Esophagus muscularis mucosa (tissue), 4 donors: ENCODE results near the gene PDIA6. TPM values are rescaled to one million over a fixed set of nuclear protein-coding genes. Genes with fewer than 3 reads are reported as not detected.
"Not testable (repeated sequence)": the region's sequence is repeated elsewhere in the genome, so short reads cannot be mapped to it uniquely, and the experiment has no call there.

Experiments used
- DNase-seq: peaks from one replicate; pipeline ENCODE4 v3.0.0-alpha.2; 2017; ENCODE audit errors: extremely low spot score
- H3K27ac ChIP-seq, 4 donors: fragments of 200-600 bp; sonication (generic); replicated peaks in 1 of 4; 1 replicate in 3 of 4; 2 replicates in 1 of 4; pipeline ENCODE4 v1.5.1; 2016 to 2019; ENCODE audit warnings: mild to moderate bottlenecking in 1 of 4
- H3K27me3 ChIP-seq, 4 donors: fragments of 200-600 bp; sonication (generic); one replicate each; pipeline versions ENCODE4 v1.5.1 to v1.6.0; 2016 to 2019
- H3K36me3 ChIP-seq, 4 donors: fragments of 200-600 bp; sonication (generic); one replicate each; pipeline ENCODE4 v1.5.1; 2016 to 2019
- H3K4me1 ChIP-seq, 4 donors: fragments of 200-600 bp; sonication (generic); one replicate each; pipeline ENCODE4 v1.5.1; 2016 to 2019
- H3K4me3 ChIP-seq, 4 donors: fragments of 200-600 bp; sonication (generic); 1 replicate in 2 of 4; 2 replicates in 2 of 4; pipeline ENCODE4 v1.5.1; 2016 to 2019; ENCODE audit warnings: mild to moderate bottlenecking in 4 of 4, moderate library complexity in 1 of 4
- H3K9me3 ChIP-seq, 4 donors: fragments of 200-600 bp; sonication (generic); 1 replicate in 3 of 4; 2 replicates in 1 of 4; pipeline ENCODE4 v1.5.1; 2016 to 2019
- EP300 ChIP-seq: sonication (generic); formaldehyde crosslinking; IDR thresholded peaks from one replicate; pipeline ENCODE4 v1.6.1; 2017; ENCODE audit warnings: antibody characterized with exemption
- POLR2A ChIP-seq: fragments of 450-650 bp; IDR thresholded peaks from one replicate; pipeline ENCODE4 v1.6.1; 2017; ENCODE audit warnings: antibody characterized with exemption, moderate library complexity, mild to moderate bottlenecking, low read depth
- POLR2AphosphoS5 ChIP-seq, 2 donors: sonication (generic); formaldehyde crosslinking; IDR thresholded peaks; one replicate each; pipeline ENCODE4 v1.6.1; 2017; ENCODE audit warnings: antibody characterized with exemption in 2 of 2
- WGBS: methylation state at CpG from one replicate; pipeline ENCODE4 v1.1.5; 2018; 5-methylcytosine and 5-hydroxymethylcytosine counted together
- intact Hi-C: fragments of 100-400 bp; cut with DNase I; formaldehyde crosslinking; loops from one replicate; pipeline ENCODE4 v1.15.1; 2023
- total RNA-seq, 4 donors: library from RNA; depleted of rRNA; stranded (reverse); fragments of >200 nt; gene quantifications; one replicate each; pipeline versions ENCODE4 v1.1.0 to v1.2.1, GENCODE V29; 2016
- TF ChIP-seq, protein P1 (sequence below), 3 experiments: fragments of 200-600 bp in 2 of 3; fragments of 450-650 bp in 1 of 3; sonication (generic) in 2 of 3; IDR thresholded peaks; one replicate each; pipeline ENCODE4 v1.5.1; 2017 to 2019; ENCODE audit warnings: antibody characterized with exemption in 3 of 3, mild to moderate bottlenecking in 2 of 3, moderate library complexity in 1 of 3

The PDIA6 gene
- total RNA-seq, 4 donors from 2014 or later: 64.8 to 99.7 (median 85.3) TPM

- DNase-seq: no peak
- intact Hi-C loops: loop anchor here (10.0 kb wide), 1 partner anchor 646 kb away; the partner anchor contains the start of gene E2F6
- Histone ChIP-seq H3K4me3 (no peak overlapping the region), H3K9me3 (no peaks in the 10 kb centered on the region), H3K4me1 (peaks cover 0 to 4% (median 2%) of the 10 kb centered on the region in 4 donors), H3K27ac (no peak overlapping the region), H3K27me3 (peaks cover 0 to 14% (median 0%) of the 10 kb centered on the region in 4 donors), H3K36me3 (no peaks in the 10 kb centered on the region)
- TF ChIP-seq, protein P1, sequence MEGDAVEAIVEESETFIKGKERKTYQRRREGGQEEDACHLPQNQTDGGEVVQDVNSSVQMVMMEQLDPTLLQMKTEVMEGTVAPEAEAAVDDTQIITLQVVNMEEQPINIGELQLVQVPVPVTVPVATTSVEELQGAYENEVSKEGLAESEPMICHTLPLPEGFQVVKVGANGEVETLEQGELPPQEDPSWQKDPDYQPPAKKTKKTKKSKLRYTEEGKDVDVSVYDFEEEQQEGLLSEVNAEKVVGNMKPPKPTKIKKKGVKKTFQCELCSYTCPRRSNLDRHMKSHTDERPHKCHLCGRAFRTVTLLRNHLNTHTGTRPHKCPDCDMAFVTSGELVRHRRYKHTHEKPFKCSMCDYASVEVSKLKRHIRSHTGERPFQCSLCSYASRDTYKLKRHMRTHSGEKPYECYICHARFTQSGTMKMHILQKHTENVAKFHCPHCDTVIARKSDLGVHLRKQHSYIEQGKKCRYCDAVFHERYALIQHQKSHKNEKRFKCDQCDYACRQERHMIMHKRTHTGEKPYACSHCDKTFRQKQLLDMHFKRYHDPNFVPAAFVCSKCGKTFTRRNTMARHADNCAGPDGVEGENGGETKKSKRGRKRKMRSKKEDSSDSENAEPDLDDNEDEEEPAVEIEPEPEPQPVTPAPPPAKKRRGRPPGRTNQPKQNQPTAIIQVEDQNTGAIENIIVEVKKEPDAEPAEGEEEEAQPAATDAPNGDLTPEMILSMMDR (IDR thresholded peaks at IDR 0.05): no peak
- no peak for TF ChIP-seq POLR2A
- no peak for TF ChIP-seq EP300
- TF ChIP-seq POLR2AphosphoS5 (IDR thresholded peaks at IDR 0.05): no peak
- 65% methylated on average over 3 of the region's 3 CpGs for WGBS
Observed at GRCh38 chr2:10818984-10819383, 6.4 kb upstream of the PDIA6 start.

- intact Hi-C loops: loop anchor here (10.0 kb wide), 1 partner anchor 646 kb away; the partner anchor contains the start of gene E2F6
- WGBS: 90% methylated on average over 3 of the region's 3 CpGs
Observed at GRCh38 chr2:10818305-10818704, 5.7 kb upstream of the PDIA6 start.

DNA sequence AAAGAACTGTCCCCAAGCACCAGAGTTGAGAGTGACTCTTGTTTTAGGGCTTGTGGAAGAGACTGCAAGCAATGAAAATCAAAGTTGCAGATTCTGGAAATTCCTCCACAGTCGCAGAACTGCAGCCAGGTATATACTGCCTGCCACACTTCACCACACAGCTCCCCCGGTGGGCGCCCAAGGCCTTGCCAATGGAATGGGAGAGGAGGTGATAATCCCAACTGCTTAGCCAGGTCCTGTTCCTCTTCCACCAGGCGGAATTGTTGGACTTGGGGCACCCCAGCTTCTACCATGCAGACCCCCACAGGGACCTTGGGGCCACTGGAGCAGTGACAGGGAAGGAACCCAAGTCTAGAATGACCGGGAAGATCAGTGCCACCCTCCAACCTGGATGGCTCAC lies 4.8 kb upstream of the PDIA6 start:
- Histone ChIP-seq H3K4me1 (peaks cover 3 to 11% (median 7%) of the 10 kb centered on the region in 4 donors), H3K4me3 (no peak overlapping the region), H3K27ac (no peak overlapping the region), H3K27me3 (peaks cover 0 to 11% (median 0%) of the 10 kb centered on the region in 4 donors), H3K36me3 (no peaks in the 10 kb centered on the region), H3K9me3 (no peaks in the 10 kb centered on the region)
- WGBS: 61% methylated on average over 5 of the region's 5 CpGs
- DNase-seq: no peak
- no peak for TF ChIP-seq POLR2AphosphoS5 (IDR thresholded peaks at IDR 0.05)
- TF ChIP-seq, protein P1 (IDR thresholded peaks at IDR 0.05): peak in 1 of 3 experiments; percentile 7
- TF ChIP-seq POLR2A: no peak
- intact Hi-C loops: loop anchor here (10.0 kb wide), 1 partner anchor 647 kb away; the partner anchor contains the start of gene E2F6

More at GRCh38 chr2:10818305-10818704, 5.7 kb upstream of the PDIA6 start:
- H3K9me3 ChIP-seq, DNase-seq, H3K36me3 ChIP-seq, H3K4me3 ChIP-seq, H3K27ac ChIP-seq, H3K4me1 ChIP-seq: not testable (repeated sequence)
- H3K27me3 ChIP-seq: peaks cover 0 to 11% (median 0%) of the 10 kb centered on the region in 4 donors

DNA sequence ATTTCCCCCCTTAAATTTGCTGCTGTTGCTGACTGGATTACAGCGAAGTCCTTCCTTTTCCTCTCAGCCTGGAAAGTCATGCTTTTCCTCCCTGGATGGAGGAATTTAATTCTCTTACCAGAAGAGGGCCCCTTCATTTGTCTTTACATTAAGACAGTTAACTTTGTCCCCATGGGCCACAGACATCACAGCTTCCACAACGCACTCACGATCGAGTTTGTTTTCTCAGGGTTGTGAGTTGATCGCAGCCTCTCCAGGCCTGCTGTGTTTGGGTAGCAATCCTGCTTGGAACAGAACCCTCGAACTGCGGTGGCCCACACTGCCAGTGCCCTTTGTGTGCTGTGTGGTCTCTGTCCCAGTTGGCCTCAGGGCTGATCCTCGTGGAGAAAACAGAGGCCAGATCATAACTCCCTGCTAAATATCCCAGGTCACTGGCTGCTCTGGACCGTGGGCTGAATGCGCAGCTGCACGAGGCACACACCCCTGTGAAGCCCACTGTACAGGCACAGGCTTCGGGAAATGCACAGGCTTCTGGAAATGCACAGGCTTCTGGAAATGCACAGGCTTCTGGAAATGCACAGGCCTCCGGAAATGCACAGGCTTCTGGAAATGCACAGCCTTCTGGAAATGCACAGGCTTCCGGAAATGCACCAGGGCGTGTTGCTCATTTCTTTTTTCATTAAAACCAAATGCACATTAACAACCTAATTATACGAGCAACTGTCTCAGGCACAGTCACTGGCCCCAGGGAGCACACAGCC lies 2.2 kb upstream of the PDIA6 start:
- no peak overlapping the region for H3K4me3 ChIP-seq
- H3K36me3 ChIP-seq: no peaks in the 10 kb centered on the region
- TF ChIP-seq POLR2A: no peak
- TF ChIP-seq, protein P1 (IDR thresholded peaks at IDR 0.05): no peak
- TF ChIP-seq POLR2AphosphoS5 (IDR thresholded peaks at IDR 0.05): no peak
- no peak for TF ChIP-seq EP300
- H3K27me3 ChIP-seq: no peaks in the 10 kb centered on the region
- H3K27ac ChIP-seq: no peak overlapping the region
- H3K9me3 ChIP-seq: no peaks in the 10 kb centered on the region
- no peak for DNase-seq
- peaks cover 22 to 31% (median 28%) of the 10 kb centered on the region in 4 donors for H3K4me1 ChIP-seq
- WGBS: 60% methylated on average over 9 of the region's 16 CpGs
- intact Hi-C loops: loop anchor here (5.0 to 10.0 kb wide), 2 partner anchors 122 to 650 kb away; partner anchors contain the start of gene E2F6

GRCh38 chr2:10814142-10814541 lies 1.6 kb upstream of the PDIA6 start:
- H3K9me3 ChIP-seq: no peaks in the 10 kb centered on the region
- intact Hi-C loops: loop anchor here (5.0 to 10.0 kb wide), 2 partner anchors 122 to 651 kb away; partner anchors contain the start of gene E2F6
- no peak overlapping the region for H3K4me3 ChIP-seq
- WGBS: 53% methylated on average over 9 of the region's 10 CpGs
- DNase-seq: no peak
- no peaks in the 10 kb centered on the region for H3K36me3 ChIP-seq
- TF ChIP-seq POLR2AphosphoS5 (IDR thresholded peaks at IDR 0.05) (no peak), POLR2A (no peak), EP300 (no peak)
- TF ChIP-seq, protein P1 (IDR thresholded peaks at IDR 0.05): no peak
- H3K27ac ChIP-seq: no peak overlapping the region
- H3K27me3 ChIP-seq: no peaks in the 10 kb centered on the region
- peaks cover 23 to 36% (median 31%) of the 10 kb centered on the region in 4 donors for H3K4me1 ChIP-seq

GRCh38 chr2:10813163-10814138 lies 866 bp upstream of the PDIA6 start:
- WGBS: 55% methylated on average over 36 of the region's 37 CpGs

More at GRCh38 chr2:10813163-10814138, 866 bp upstream of the PDIA6 start:
- H3K4me3 ChIP-seq: peak overlapping the region; percentile 84 to 98 (median 92)
- not testable (repeated sequence) for H3K9me3 ChIP-seq, DNase-seq, H3K36me3 ChIP-seq, H3K27me3 ChIP-seq
- intact Hi-C loops: loop anchor here (5.0 to 10.0 kb wide), 2 partner anchors 121 to 651 kb away; partner anchors contain the start of gene E2F6
- peaks cover 26 to 40% (median 35%) of the 10 kb centered on the region in 4 donors for H3K4me1 ChIP-seq
- H3K27ac ChIP-seq: peak overlapping the region; percentile 91 to 98 (median 96)
